HepG2 (cell line): Measurements from ENCODE around the gene SCFD2. TPM values are rescaled to one million over a fixed set of nuclear protein-coding genes. Genes with fewer than 3 reads are reported as not detected.

ENCODE experiments used
- ATAC-seq: fragments of 200-7000 bp; cut with Tn5 transposase; 3 replicates; pipeline ENCODE4 v1.9.1; 2020; ENCODE audit warnings: mild to moderate bottlenecking, moderate library complexity
- BruUV-seq: library from RNA; stranded (reverse); fragments of 400-500 nt; replicated peaks from 2 replicates; lab custom pipeline; 2021; lab: Mats Ljungman, UMichigan
- CTCF ChIA-PET: fragments of 300-600 bp; formaldehyde crosslinking; extraction: SDS; loops from one replicate; lab custom pipeline; 2021; ENCODE audit warnings: low total read pairs, inconsistent platforms, low intra/inter-chr PET ratio; lab: Yijun Ruan, JAX
- POLR2A ChIA-PET: fragments of 350-600 bp; sonication (Branson Sonifier 250); formaldehyde crosslinking; loops from one replicate; lab custom pipeline; 2020; ENCODE audit warnings: antibody characterized with exemption, inconsistent platforms; lab: Yijun Ruan, JAX
- DNase-seq: peaks from one replicate; pipeline ENCODE4 v3.0.0-alpha.2; 2015; ENCODE audit warnings: low spot score
- FAIRE-seq: peaks from 3 replicates; lab custom pipeline; 2011; peaks lifted over from hg19 to GRCh38; lab: Jason Lieb, UNC
- H2AFZ ChIP-seq: one replicate; pipeline ENCODE4 v1.6.1; 2011; ENCODE audit warnings: low read length, inconsistent platforms
- H3K27ac ChIP-seq: fragments of 300-600 bp; 3 replicates; pipeline ENCODE4 v1.8.0; 2011; ENCODE audit warnings: mixed run types, mild to moderate bottlenecking, mixed read lengths, low read length, inconsistent platforms; ENCODE audit not compliant: insufficient read depth; ENCODE audit errors: extremely low read length
- H3K27me3 ChIP-seq, 2 experiments: fragments of 200-600 bp in 1 of 2; 2 replicates in 1 of 2; 3 replicates in 1 of 2; pipeline versions ENCODE4 v1.6.0 to v1.8.0; 2011; ENCODE audit warnings: low read length in 2 of 2, mild to moderate bottlenecking in 2 of 2, moderate library complexity in 2 of 2, inconsistent platforms in 1 of 2; ENCODE audit not compliant: insufficient read depth in 2 of 2, control insufficient read depth in 1 of 2
- H3K36me3 ChIP-seq, 2 experiments: fragments of 200-600 bp in 1 of 2; replicated peaks in 1 of 2; 2 replicates in 1 of 2; 3 replicates in 1 of 2; pipeline versions ENCODE4 v1.5.1 to v1.8.0; 2011; ENCODE audit warnings: low read length in 2 of 2, inconsistent platforms in 1 of 2; ENCODE audit not compliant: insufficient read depth in 2 of 2, control insufficient read depth in 1 of 2
- H3K4me1 ChIP-seq: 2 replicates; pipeline ENCODE4 v1.5.1; 2012; ENCODE audit warnings: low read length, inconsistent platforms; ENCODE audit not compliant: insufficient read depth
- H3K4me2 ChIP-seq: 2 replicates; pipeline ENCODE4 v1.6.0; 2011; ENCODE audit warnings: low read depth, low read length, inconsistent platforms
- H3K4me3 ChIP-seq, 3 experiments: fragments of 200-600 bp in 1 of 3; sonication (generic), shearing (Covaris generic) in 1 of 3; replicated peaks in 1 of 3; 2 replicates each; pipeline ENCODE4 v1.5.1; 2011 to 2016; ENCODE audit warnings: low read length in 3 of 3, inconsistent platforms in 2 of 3, low read depth in 2 of 3, mild to moderate bottlenecking in 2 of 3, control low read depth in 1 of 3, mixed read lengths in 1 of 3; ENCODE audit not compliant: insufficient read depth in 1 of 3
- H3K79me2 ChIP-seq: one replicate; pipeline ENCODE4 v1.6.1; 2011; ENCODE audit warnings: low read length, inconsistent platforms; ENCODE audit not compliant: insufficient read depth
- H3K9ac ChIP-seq: 2 replicates; pipeline ENCODE4 v1.6.0; 2011; ENCODE audit warnings: mild to moderate bottlenecking, low read depth, low read length, inconsistent platforms; ENCODE audit not compliant: insufficient read depth
- H3K9me3 ChIP-seq: 2 replicates; pipeline ENCODE4 v1.5.1; 2012; ENCODE audit warnings: mild to moderate bottlenecking, low read length
- H4K20me1 ChIP-seq: 2 replicates; pipeline ENCODE4 v1.6.0; 2011; ENCODE audit warnings: inconsistent platforms, mild to moderate bottlenecking, low read length, moderate library complexity; ENCODE audit not compliant: insufficient read depth
- EP300 ChIP-seq, 3 experiments: sonication (generic) in 1 of 3; formaldehyde crosslinking in 1 of 3; IDR thresholded peaks; 2 replicates each; pipeline versions ENCODE4 v1.5.1 to v1.6.1; 2011 to 2020; ENCODE audit warnings: low read depth in 2 of 3, low read length in 2 of 3, borderline replicate concordance in 1 of 3, improper control_type of control experiment in 1 of 3, mild to moderate bottlenecking in 1 of 3, missing genetic modification reagents in 1 of 3, moderate library complexity in 1 of 3
- FOXP1 ChIP-seq, 2 experiments: fragments of 450-650 bp in 1 of 2; IDR thresholded peaks; 2 replicates each; pipeline ENCODE4 v1.6.1; 2017 to 2018; ENCODE audit warnings: antibody characterized with exemption in 1 of 2
- GATAD2A ChIP-seq: IDR thresholded peaks from 2 replicates; pipeline ENCODE4 v1.6.1; 2016
- JARID2 ChIP-seq: sonication (generic); formaldehyde crosslinking; IDR thresholded peaks from 2 replicates; pipeline ENCODE4 v1.8.1; 2023; ENCODE audit warnings: missing genetic modification reagents, inconsistent platforms; ENCODE audit not compliant: insufficient replicate concordance
- NR2F6 ChIP-seq, 2 experiments: IDR thresholded peaks; 2 replicates each; pipeline ENCODE4 v1.6.1; 2016; ENCODE audit warnings: antibody characterized with exemption in 1 of 2, mild to moderate bottlenecking in 1 of 2
- PAXIP1 ChIP-seq: sonication (generic); formaldehyde crosslinking; conservative IDR thresholded peaks from 2 replicates; pipeline ENCODE4 v1.4.0; 2020; ENCODE audit warnings: mild to moderate bottlenecking, missing genetic modification reagents, moderate library complexity
- RARA ChIP-seq: IDR thresholded peaks from 2 replicates; pipeline ENCODE4 v1.6.1; 2016; ENCODE audit warnings: missing genetic modification reagents, missing compliant biosample characterization
- ZKSCAN5 ChIP-seq: sonication (generic); formaldehyde crosslinking; IDR thresholded peaks from 2 replicates; pipeline ENCODE4 v1.5.1; 2020; ENCODE audit warnings: mild to moderate bottlenecking, missing genetic modification reagents
- ZMYM4 ChIP-seq: sonication (generic); formaldehyde crosslinking; IDR thresholded peaks from 2 replicates; pipeline ENCODE4 v1.8.1; 2023; ENCODE audit warnings: mild to moderate bottlenecking, missing genetic modification reagents
- ZNF644 ChIP-seq: IDR thresholded peaks from 2 replicates; pipeline ENCODE4 v1.6.1; 2016; ENCODE audit warnings: low read depth
- ZNF704 ChIP-seq: sonication (generic); formaldehyde crosslinking; IDR thresholded peaks from 2 replicates; pipeline ENCODE4 v1.8.1; 2023; ENCODE audit warnings: mild to moderate bottlenecking, inconsistent platforms, moderate library complexity, missing genetic modification reagents, borderline replicate concordance
- WGBS: methylation state at CpG from one replicate; pipeline ENCODE4 v1.1.6; 2017; ENCODE audit warnings: low lambda C conversion rate; 5-methylcytosine and 5-hydroxymethylcytosine counted together
- in situ Hi-C: cut with HindIII; loops from 2 replicates; pipeline ENCODE4 v1.10.0; 2017; ENCODE audit warnings: low pct_unique_long_range_greater_than_20kb; ENCODE audit not compliant: extremely low pct_ligation_motif_present
- intact Hi-C: fragments of 100-400 bp; cut with micrococcal nuclease; formaldehyde crosslinking; loops from one replicate; pipeline ENCODE4 v1.10.0; 2022; ENCODE audit not compliant: unreplicated experiment
- polyA plus RNA-seq, 8 experiments: library from polyadenylated mRNA; depleted of rRNA in 3 of 8; stranded (reverse) in 7 of 8; unstranded in 1 of 8; fragments of >200 nt; fragmentation: Illumina TruSeq in 4 of 8; extraction: Trizol in 4 of 8; gene quantifications; 2 replicates each; pipeline versions ENCODE4 v1.2.1 to v1.2.3, GENCODE V29; 2011 to 2016; ENCODE audit warnings: low read depth in 4 of 8, missing spikeins in 1 of 8, mixed read lengths in 1 of 8; ENCODE audit not compliant: insufficient read depth in 1 of 8
- total RNA-seq, 5 experiments: library from RNA; depleted of rRNA; stranded (reverse); fragments of >200 nt; fragmentation: Illumina TruSeq; extraction: Trizol; gene quantifications; 2 replicates each; pipeline ENCODE4 v1.2.3, GENCODE V29; 2016; ENCODE audit warnings: low read depth in 1 of 5
- TF ChIP-seq, protein P1 (sequence below): IDR thresholded peaks from 2 replicates; pipeline ENCODE4 v1.4.0; 2020; ENCODE audit warnings: mild to moderate bottlenecking, missing genetic modification reagents

The SCFD2 gene
- total and polyA plus RNA-seq, 2 of the 13 experiments (the other 11 are each of a cell fraction or from before 2014, with no cell fraction given), result 4.6 to 15.6 TPM

DNA sequence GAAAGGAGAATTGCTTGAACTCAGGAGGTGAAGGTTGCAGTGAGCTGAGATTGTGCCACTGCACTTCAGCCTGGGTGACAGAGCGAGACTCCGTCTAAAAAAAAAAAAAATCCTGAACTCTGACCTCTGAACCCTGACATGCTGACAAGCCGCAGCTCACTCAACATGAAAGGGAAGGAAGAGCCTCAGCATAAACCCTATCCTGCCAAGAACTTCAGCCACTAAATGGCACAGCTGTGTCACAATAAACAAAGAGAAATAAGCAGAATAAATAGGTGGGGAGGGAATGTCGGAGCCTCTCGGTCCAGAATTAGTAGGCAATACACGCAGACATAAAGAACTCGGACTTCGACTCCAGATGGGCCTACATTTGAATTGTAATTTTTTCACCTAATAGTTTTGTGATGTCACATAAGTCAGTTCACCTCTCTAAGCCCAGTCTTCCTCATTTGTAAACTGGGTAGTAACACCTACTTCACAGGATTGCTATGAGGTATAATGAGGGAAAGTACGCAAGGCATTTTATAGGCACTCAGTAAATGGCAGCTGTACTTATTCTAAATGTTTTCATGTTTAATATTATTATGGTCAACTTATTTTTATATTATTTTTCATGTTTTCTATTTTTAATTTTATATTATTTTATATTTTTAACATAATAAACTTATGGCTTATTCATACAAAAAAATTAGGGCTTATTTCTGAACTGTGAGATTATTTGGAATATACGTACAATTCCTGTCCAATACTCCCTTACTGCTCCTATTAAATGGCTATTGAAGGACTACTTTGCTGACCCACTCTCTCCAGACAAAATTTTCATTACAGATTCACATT lies 243.4 kb downstream of the SCFD2 start:
- peak overlapping the region; percentile 61 for H3K4me2 ChIP-seq
- peaks cover 58% of the 10 kb centered on the region for H3K4me1 ChIP-seq
- ChIA-PET POLR2A (interaction anchor here (1.0 kb wide), 1 partner anchor 103 kb away, joined by 3 read pairs; no protein-coding TSS in a partner anchor), CTCF (no interaction called here)
- FAIRE-seq (peak; percentile 44), DNase-seq (peak; percentile 59), ATAC-seq (peak; percentile 75)
- WGBS, result 29% methylated on average over 10 of the region's 10 CpGs
- intact Hi-C loops (loop anchor here (5.0 to 10.0 kb wide), 3 partner anchors 45 to 162 kb away; no protein-coding TSS in a partner anchor), in situ Hi-C loops (no loop called here)
- no peaks in the 10 kb centered on the region for H3K9me3 ChIP-seq
- peak overlapping the region; percentile 53 for H3K27ac ChIP-seq
- no peaks in the 10 kb centered on the region; a peak in 1 of 5 replicates for H3K36me3 ChIP-seq
- H3K27me3 ChIP-seq, result no peaks in the 10 kb centered on the region
- no TSS peak for BruUV-seq
- H2AFZ ChIP-seq, result no peak overlapping the region
- H3K79me2 ChIP-seq, result no peaks in the 10 kb centered on the region
- peak overlapping the region in 1 of 3 experiments; percentile 2; a peak in 1 of 6 replicates for H3K4me3 ChIP-seq
- no peak overlapping the region for H3K9ac ChIP-seq
- H4K20me1 ChIP-seq, result no peaks in the 10 kb centered on the region
- TF ChIP-seq NR2F6 (IDR thresholded peaks at IDR 0.05) (peak; percentile 92), NR2F6 (CRISPR knock-in tag; IDR thresholded peaks at IDR 0.05) (peak; percentile 88), RARA (CRISPR knock-in tag) (peak; percentile 44), ZMYM4 (CRISPR knock-in tag) (peak; percentile 80), PAXIP1 (CRISPR knock-in tag) (peak; percentile 72), JARID2 (CRISPR knock-in tag) (no peak), ZNF704 (no peak), ZNF644 (CRISPR knock-in tag) (0 out of 2 replicates have a peak, but pooled peaks have one; percentile 19), FOXP1 (IDR thresholded peaks at IDR 0.05) (no peak), FOXP1 (CRISPR knock-in tag; IDR thresholded peaks at IDR 0.05) (peak; percentile 87), GATAD2A (0 out of 2 replicates have a peak, but pooled peaks have one; percentile 47), ZKSCAN5 (CRISPR knock-in tag) (no peak), EP300 (IDR thresholded peaks at IDR 0.05; ENCODE audit: low read depth in 2 of 2, low read length in 2 of 2) (peak in 1 of 2 experiments; percentile 71; a peak in 1 of 4 replicates), EP300 (CRISPR knock-in tag; IDR thresholded peaks at IDR 0.05; ENCODE audit: borderline replicate concordance) (no peak)
- TF ChIP-seq, protein P1, sequence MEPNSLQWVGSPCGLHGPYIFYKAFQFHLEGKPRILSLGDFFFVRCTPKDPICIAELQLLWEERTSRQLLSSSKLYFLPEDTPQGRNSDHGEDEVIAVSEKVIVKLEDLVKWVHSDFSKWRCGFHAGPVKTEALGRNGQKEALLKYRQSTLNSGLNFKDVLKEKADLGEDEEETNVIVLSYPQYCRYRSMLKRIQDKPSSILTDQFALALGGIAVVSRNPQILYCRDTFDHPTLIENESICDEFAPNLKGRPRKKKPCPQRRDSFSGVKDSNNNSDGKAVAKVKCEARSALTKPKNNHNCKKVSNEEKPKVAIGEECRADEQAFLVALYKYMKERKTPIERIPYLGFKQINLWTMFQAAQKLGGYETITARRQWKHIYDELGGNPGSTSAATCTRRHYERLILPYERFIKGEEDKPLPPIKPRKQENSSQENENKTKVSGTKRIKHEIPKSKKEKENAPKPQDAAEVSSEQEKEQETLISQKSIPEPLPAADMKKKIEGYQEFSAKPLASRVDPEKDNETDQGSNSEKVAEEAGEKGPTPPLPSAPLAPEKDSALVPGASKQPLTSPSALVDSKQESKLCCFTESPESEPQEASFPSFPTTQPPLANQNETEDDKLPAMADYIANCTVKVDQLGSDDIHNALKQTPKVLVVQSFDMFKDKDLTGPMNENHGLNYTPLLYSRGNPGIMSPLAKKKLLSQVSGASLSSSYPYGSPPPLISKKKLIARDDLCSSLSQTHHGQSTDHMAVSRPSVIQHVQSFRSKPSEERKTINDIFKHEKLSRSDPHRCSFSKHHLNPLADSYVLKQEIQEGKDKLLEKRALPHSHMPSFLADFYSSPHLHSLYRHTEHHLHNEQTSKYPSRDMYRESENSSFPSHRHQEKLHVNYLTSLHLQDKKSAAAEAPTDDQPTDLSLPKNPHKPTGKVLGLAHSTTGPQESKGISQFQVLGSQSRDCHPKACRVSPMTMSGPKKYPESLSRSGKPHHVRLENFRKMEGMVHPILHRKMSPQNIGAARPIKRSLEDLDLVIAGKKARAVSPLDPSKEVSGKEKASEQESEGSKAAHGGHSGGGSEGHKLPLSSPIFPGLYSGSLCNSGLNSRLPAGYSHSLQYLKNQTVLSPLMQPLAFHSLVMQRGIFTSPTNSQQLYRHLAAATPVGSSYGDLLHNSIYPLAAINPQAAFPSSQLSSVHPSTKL (CRISPR knock-in tag), result peak; percentile 59
